Activated CD8-positive, alpha-beta memory T cell treated with anti-CD3 and anti-CD28 coated beads, Interleukin-2, amount 10 ng/mL, durations not matched to agents 7 days and 5 days (primary cell): ENCODE results near the gene UGGT1. TPM values are rescaled to one million over a fixed set of nuclear protein-coding genes. Genes with fewer than 3 reads are reported as not detected.

Experiments
- ATAC-seq: fragments of 150-1000 bp; cut with Tn5 transposase; one replicate; pipeline ENCODE4 v1.10.0; 2021; ENCODE audit warnings: moderate library complexity
- CTCF ChIA-PET: fragments of 350-600 bp; sonication (Branson Sonifier 250); formaldehyde crosslinking; loops from one replicate; lab custom pipeline; 2021; ENCODE audit warnings: antibody characterized with exemption; lab: Charles Lee
- DNase-seq: peaks from one replicate; pipeline ENCODE4 v3.0.0-alpha.2; 2020
- H3K27ac Mint-ChIP-seq: one replicate; pipeline ENCODE4 v1.8.0; 2021; ENCODE audit warnings: mild to moderate bottlenecking, mixed read lengths
- H3K27me3 Mint-ChIP-seq: one replicate; pipeline ENCODE4 v1.8.0; 2021; ENCODE audit warnings: mixed read lengths
- H3K36me3 Mint-ChIP-seq: one replicate; pipeline ENCODE4 v1.8.0; 2021; ENCODE audit warnings: mild to moderate bottlenecking, mixed read lengths
- H3K4me1 Mint-ChIP-seq: one replicate; pipeline ENCODE4 v1.8.0; 2021; ENCODE audit warnings: mixed read lengths
- H3K4me3 Mint-ChIP-seq: one replicate; pipeline ENCODE4 v1.8.0; 2021; ENCODE audit warnings: mild to moderate bottlenecking, moderate library complexity, mixed read lengths
- H3K9me3 Mint-ChIP-seq: one replicate; pipeline ENCODE4 v1.8.0; 2022; ENCODE audit warnings: low read depth, mixed read lengths
- total RNA-seq, 2 experiments: library from RNA; stranded (reverse); gene quantifications; one replicate each; pipeline ENCODE4 v1.2.3, GENCODE V29; 2021

The UGGT1 gene
- total RNA-seq, 2 experiments from 2014 or later = 56.3 to 63.4 TPM

DNA sequence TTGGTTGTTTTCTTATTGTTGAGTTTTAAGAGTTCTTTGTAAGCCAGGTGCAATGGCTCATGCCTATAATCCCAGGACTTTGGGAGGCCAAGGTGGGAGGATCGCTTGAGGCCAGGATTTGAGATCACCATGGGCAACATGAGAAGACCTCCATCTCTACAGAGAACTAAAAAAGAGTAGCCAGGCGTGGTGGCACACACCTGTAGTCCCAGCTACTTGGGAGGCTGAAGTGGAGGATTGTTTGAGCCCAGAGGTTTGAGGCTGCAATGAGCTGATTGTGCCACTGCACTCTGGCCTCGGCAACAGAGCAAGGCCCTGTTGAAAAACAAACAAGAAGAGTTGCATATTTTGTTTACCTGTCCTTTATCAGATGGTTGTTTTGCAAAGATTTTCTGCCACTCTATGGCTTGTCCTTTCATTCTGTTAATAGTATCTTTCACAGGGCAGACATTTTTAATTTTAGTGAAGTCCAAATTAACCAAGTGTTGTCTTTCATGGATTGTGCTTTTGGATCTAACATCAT, 46.2 kb downstream of the UGGT1 start:
- ATAC-seq = no peak
- no peak overlapping the region for H3K27ac Mint-ChIP-seq
- no peaks in the 10 kb centered on the region for H3K9me3 Mint-ChIP-seq
- no peaks in the 10 kb centered on the region for H3K27me3 Mint-ChIP-seq
- no peak overlapping the region for H3K4me3 Mint-ChIP-seq
- peaks cover 55% of the 10 kb centered on the region for H3K36me3 Mint-ChIP-seq
- no peaks in the 10 kb centered on the region for H3K4me1 Mint-ChIP-seq
- CTCF ChIA-PET = no interaction called here
- DNase-seq = no peak

DNA sequence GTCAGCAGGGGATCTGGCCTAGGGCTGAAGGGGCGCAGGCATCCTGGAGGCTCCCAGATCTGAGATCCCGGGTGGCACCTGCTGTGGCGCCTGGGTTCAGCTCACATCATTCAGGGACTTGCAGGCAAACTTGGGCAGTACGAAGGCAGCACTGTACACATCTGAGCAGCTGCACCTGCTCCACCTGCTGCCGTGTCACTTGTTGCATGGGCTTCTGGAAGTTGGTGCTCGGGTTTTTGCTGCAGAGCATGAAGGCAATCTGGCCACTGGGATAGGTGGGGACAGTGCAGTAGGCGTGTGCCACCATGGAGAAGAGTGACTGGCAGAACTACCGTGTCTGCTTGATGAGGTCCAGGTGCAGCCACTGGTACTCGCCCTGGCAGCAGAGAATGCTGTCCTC, 48.6 kb downstream of the UGGT1 start:
- Mint-ChIP-seq H3K4me1 (no peaks in the 10 kb centered on the region), H3K27ac (no peak overlapping the region), H3K36me3 (peaks cover 50% of the 10 kb centered on the region), H3K4me3 (no peak overlapping the region), H3K9me3 (no peaks in the 10 kb centered on the region), H3K27me3 (no peaks in the 10 kb centered on the region)
- ATAC-seq (no peak), DNase-seq (no peak)
- CTCF ChIA-PET = no interaction called here

DNA sequence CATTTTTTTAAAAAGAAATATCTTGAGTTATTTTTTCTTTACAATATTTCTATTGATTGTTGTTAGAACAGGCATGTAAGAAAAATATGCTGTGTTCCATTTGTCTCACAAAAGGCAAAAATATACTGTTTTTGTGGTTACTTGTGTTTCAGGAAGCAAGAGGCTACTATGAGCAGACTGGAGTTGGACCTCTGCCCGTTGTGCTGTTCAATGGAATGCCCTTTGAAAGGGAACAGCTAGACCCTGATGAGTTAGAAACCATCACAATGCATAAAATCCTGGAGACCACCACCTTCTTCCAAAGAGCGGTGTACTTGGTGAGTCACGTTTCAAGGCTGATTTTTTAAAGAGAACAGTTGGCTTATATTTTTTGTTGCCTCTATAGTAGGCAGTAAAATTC, 54.7 kb downstream of the UGGT1 start:
- H3K36me3 Mint-ChIP-seq = peaks cover 37% of the 10 kb centered on the region
- H3K27me3 Mint-ChIP-seq = no peaks in the 10 kb centered on the region
- ATAC-seq (no peak), DNase-seq (no peak)
- no peak overlapping the region for H3K27ac Mint-ChIP-seq
- no peaks in the 10 kb centered on the region for H3K4me1 Mint-ChIP-seq
- no peaks in the 10 kb centered on the region for H3K9me3 Mint-ChIP-seq
- CTCF ChIA-PET = no interaction called here
- no peak overlapping the region for H3K4me3 Mint-ChIP-seq

DNA sequence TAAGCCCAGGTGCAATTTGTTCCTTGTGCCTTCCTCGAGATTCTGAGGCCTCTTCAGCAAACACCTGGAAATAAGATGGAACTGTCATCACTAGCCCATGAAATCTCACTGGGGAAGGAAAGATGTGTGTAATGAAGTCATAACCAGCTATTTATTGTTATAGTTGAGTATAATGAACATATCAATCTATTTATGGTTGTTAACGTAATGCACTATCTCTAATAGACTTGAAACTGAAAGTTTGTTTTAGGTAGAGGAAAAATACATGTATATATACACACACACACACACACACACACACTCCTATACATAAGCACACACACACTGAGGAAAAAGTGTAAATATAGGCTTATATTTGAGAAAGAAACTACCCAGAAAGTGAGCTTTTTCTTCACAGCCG, 62.8 kb downstream of the UGGT1 start:
- CTCF ChIA-PET = no interaction called here
- ATAC-seq (no peak), DNase-seq (no peak)
- H3K36me3 Mint-ChIP-seq = peaks cover 44% of the 10 kb centered on the region
- H3K27ac Mint-ChIP-seq = no peak overlapping the region
- no peaks in the 10 kb centered on the region for H3K27me3 Mint-ChIP-seq
- no peaks in the 10 kb centered on the region for H3K4me1 Mint-ChIP-seq
- no peak overlapping the region for H3K4me3 Mint-ChIP-seq
- no peaks in the 10 kb centered on the region for H3K9me3 Mint-ChIP-seq

DNA sequence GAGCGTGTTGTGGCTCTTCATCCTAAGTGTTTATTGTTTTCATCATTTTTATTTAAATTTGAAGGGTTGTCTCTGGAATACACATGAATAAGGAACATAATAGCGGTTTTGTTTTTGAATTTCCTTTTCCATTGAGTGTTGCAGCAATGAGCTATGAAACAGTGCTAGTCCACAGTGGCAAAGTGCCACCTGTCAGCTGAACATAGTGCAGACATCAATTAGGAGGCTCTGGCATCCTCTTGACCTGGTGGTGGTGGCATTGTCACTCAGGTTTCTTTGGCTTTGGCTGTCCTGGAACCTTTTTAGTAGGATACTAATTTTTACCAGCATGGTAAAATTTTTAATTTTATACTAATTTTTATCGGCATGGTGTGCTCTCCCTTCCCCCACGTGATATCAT, 63.2 kb downstream of the UGGT1 start:
- Mint-ChIP-seq H3K4me1 (no peaks in the 10 kb centered on the region), H3K27me3 (no peaks in the 10 kb centered on the region), H3K4me3 (no peak overlapping the region), H3K27ac (no peak overlapping the region), H3K9me3 (no peaks in the 10 kb centered on the region), H3K36me3 (peaks cover 44% of the 10 kb centered on the region)
- no peak for DNase-seq
- CTCF ChIA-PET = no interaction called here
- no peak for ATAC-seq

DNA sequence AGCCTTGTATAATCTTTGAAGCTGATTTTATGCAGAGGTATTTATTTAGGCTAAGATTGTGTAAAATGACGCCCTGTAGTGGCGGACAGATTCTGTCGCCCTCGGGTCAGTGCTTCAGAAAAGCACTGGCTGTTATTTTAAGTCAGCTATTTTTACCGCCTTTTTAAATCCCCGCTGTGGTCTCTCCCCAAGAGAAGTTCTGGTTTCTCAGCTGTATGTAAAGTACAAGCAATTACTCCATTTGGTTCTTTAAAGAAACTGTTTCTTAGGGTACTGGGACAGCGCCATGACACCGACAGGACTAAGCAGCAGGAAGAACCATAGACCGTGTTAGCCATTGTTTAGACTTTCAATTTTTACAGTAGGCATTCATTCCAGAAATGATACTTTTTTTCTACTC, 65.0 kb downstream of the UGGT1 start:
- no peak for DNase-seq
- Mint-ChIP-seq H3K27me3 (no peaks in the 10 kb centered on the region), H3K36me3 (peaks cover 52% of the 10 kb centered on the region), H3K4me1 (no peaks in the 10 kb centered on the region), H3K4me3 (no peak overlapping the region), H3K27ac (no peak overlapping the region), H3K9me3 (no peaks in the 10 kb centered on the region)
- CTCF ChIA-PET = no interaction called here
- ATAC-seq = no peak

DNA sequence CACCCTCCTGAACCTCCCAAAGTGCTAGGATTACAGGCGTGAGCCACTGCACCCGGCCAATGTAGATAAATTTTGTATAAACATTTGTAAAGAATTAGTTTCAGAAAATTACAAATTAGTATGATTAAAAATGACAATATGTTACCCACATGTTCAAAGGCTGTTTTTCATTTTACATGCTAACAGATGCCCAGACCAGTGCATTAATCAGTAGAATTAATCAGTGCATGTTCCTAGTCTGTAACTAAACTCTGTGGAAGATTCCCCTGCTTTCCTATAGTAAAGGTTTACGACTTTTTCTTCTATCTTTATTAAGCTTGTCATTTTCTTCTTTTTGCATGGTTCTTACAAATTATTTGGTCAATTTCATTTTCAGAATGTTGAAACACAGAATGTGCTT, 65.8 kb downstream of the UGGT1 start:
- DNase-seq (no peak), ATAC-seq (no peak)
- Mint-ChIP-seq H3K4me3 (no peak overlapping the region), H3K27ac (no peak overlapping the region), H3K4me1 (no peaks in the 10 kb centered on the region), H3K9me3 (no peaks in the 10 kb centered on the region), H3K27me3 (no peaks in the 10 kb centered on the region), H3K36me3 (peaks cover 53% of the 10 kb centered on the region)
- CTCF ChIA-PET = no interaction called here

DNA sequence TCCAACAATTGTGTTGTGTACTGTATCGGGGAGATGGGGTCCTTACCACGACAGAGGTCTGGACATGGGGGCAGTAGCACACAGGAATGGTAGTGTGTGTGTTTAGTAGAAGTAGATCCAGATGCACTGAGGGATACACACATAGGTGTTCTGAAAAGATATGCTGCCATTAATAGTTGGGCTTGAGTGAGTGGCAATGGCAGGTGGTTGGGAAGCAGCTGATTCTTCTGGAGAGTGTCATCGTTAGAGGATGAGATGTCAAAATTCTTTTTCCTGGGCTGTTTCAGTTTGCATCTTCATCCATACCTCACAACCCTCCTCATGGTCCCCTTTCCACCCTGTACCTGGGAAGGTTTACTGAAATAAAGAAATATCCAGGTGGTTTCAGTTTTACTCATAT, 66.6 kb downstream of the UGGT1 start:
- no peaks in the 10 kb centered on the region for H3K9me3 Mint-ChIP-seq
- ATAC-seq (no peak), DNase-seq (no peak)
- CTCF ChIA-PET = no interaction called here
- H3K4me3 Mint-ChIP-seq = no peak overlapping the region
- no peaks in the 10 kb centered on the region for H3K27me3 Mint-ChIP-seq
- H3K36me3 Mint-ChIP-seq = peaks cover 57% of the 10 kb centered on the region
- H3K4me1 Mint-ChIP-seq = no peaks in the 10 kb centered on the region
- H3K27ac Mint-ChIP-seq = no peak overlapping the region

DNA sequence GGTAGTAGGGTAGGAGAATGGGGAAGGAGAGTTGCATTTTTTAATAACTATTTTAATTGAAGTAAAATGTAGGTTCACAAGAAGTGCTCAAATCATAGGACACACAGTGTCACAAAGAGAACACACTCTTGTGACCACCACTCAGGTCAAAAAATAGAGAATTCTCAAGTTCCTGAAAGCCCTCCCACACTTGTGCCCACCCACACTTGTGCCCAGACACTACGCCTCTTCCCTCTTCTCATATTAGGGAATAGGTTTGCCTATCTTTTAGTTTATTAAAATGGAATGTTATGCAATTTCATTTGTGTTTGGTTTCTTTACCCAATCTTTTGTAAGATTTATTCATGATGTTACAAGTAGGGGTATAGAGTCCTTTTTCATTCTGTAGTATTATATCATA, 67.2 kb downstream of the UGGT1 start:
- CTCF ChIA-PET = no interaction called here
- Mint-ChIP-seq H3K36me3 (peaks cover 60% of the 10 kb centered on the region), H3K4me3 (no peak overlapping the region), H3K9me3 (no peaks in the 10 kb centered on the region), H3K4me1 (no peaks in the 10 kb centered on the region), H3K27ac (no peak overlapping the region), H3K27me3 (no peaks in the 10 kb centered on the region)
- DNase-seq (no peak), ATAC-seq (no peak)

DNA sequence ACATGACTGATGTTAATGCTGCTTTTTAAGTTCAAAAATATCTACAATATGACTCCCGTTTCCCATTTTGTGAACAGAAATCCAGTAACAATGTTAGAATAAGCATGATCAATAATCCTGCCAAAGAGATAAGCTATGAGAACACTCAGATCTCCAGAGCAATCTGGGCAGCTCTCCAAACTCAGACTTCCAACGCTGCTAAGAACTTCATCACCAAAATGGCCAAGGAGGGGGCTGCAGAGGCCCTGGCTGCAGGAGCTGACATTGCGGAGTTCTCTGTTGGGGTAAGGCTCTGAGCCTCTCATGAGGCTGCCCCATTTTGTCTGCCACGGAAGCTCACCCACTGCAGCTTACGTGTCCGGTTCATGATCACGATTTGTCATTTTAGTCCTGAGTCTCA, 68.4 kb downstream of the UGGT1 start:
- no peak overlapping the region for H3K4me3 Mint-ChIP-seq
- no peaks in the 10 kb centered on the region for H3K27me3 Mint-ChIP-seq
- CTCF ChIA-PET = no interaction called here
- H3K27ac Mint-ChIP-seq = no peak overlapping the region
- no peaks in the 10 kb centered on the region for H3K9me3 Mint-ChIP-seq
- peaks cover 56% of the 10 kb centered on the region for H3K36me3 Mint-ChIP-seq
- ATAC-seq = no peak
- no peaks in the 10 kb centered on the region for H3K4me1 Mint-ChIP-seq
- DNase-seq = no peak

DNA sequence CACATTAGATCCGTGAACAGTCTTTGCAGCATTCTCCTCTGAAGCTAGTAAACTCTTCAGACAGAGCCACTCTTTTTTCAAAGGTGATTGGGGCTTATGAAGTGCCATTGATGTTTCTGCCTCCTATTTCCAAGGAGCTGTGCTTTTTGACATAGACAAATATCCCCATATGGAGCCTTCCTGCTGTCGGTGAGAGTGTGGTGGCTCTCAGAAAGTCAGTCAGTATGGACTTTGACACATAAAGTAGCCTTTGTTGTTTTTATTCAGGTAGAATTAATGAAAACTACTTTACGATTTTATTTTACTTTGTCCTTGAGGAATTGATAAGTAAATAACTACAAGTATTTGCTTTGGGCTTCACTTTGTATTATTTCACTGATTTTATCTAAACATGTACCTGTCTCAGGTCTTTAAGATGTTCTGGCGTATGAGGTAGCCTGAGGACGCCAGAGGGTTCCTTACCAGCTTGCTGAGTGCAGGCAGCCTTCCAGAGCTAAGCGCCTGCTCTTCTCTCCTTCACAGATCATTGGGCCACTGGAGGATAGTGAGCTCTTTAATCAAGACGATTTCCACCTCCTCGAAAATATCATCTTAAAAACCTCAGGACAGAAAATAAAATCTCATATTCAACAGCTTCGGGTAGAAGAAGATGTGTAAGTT, 69.7 kb downstream of the UGGT1 start:
- Mint-ChIP-seq H3K4me3 (no peak overlapping the region), H3K27me3 (no peaks in the 10 kb centered on the region), H3K36me3 (peaks cover 54% of the 10 kb centered on the region), H3K9me3 (no peaks in the 10 kb centered on the region), H3K27ac (no peak overlapping the region), H3K4me1 (no peaks in the 10 kb centered on the region)
- DNase-seq (no peak), ATAC-seq (no peak)
- CTCF ChIA-PET = interaction anchor here (1.0 kb wide), 1 partner anchor 12 kb away, joined by 3 read pairs; no protein-coding TSS in a partner anchor

DNA sequence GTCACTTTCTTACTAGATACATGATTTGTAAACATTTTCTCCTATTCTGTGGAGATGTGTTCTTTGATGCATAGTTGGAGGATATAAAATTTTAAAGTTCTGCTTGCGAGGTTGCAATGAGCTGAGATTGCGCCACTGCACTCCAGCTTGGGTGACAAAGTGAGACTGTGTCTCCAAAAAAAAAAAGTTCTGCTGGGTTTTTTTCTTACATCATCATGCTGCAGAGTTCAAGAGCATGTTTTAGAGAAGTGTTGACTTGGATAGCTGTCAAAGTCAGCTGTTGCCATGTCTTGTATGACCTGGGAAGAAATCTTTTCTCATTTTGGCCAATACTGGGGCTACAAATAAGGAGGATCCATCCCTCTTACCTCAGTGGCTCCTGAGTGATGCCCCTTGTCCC, 71.3 kb downstream of the UGGT1 start:
- H3K4me3 Mint-ChIP-seq = no peak overlapping the region
- DNase-seq (no peak), ATAC-seq (no peak)
- H3K27me3 Mint-ChIP-seq = no peaks in the 10 kb centered on the region
- CTCF ChIA-PET = interaction anchor here (1.5 kb wide), 1 partner anchor 9 kb away, joined by 6 read pairs; no protein-coding TSS in a partner anchor
- H3K9me3 Mint-ChIP-seq = no peaks in the 10 kb centered on the region
- H3K36me3 Mint-ChIP-seq = peaks cover 56% of the 10 kb centered on the region
- peaks cover 1% of the 10 kb centered on the region for H3K4me1 Mint-ChIP-seq
- H3K27ac Mint-ChIP-seq = no peak overlapping the region

DNA sequence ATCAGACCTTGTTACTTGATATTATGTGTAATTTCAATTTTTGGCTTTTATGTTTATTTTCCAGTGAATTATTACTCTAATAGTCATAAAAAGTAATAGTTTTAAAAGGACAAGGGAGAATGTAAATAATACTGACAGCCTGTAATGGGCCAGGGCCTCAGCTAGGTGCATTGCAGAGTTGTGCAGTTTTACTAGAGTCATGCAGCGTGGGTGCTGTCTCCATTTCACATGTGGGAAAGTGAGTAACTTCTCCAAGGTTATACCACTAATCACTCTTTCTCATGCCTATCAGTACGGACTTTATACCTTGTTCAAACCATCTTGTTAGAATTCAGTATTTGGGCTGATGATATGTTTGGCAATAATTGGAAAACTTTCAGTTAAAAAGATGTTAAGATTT, 73.3 kb downstream of the UGGT1 start:
- Mint-ChIP-seq H3K36me3 (peaks cover 49% of the 10 kb centered on the region), H3K4me1 (peaks cover 14% of the 10 kb centered on the region), H3K27ac (no peak overlapping the region), H3K27me3 (no peaks in the 10 kb centered on the region), H3K4me3 (no peak overlapping the region), H3K9me3 (no peaks in the 10 kb centered on the region)
- ATAC-seq = no peak
- DNase-seq = no peak
- CTCF ChIA-PET = interaction anchor here (0.6 kb wide), 1 partner anchor 29 kb away, joined by 3 read pairs; no protein-coding TSS in a partner anchor

DNA sequence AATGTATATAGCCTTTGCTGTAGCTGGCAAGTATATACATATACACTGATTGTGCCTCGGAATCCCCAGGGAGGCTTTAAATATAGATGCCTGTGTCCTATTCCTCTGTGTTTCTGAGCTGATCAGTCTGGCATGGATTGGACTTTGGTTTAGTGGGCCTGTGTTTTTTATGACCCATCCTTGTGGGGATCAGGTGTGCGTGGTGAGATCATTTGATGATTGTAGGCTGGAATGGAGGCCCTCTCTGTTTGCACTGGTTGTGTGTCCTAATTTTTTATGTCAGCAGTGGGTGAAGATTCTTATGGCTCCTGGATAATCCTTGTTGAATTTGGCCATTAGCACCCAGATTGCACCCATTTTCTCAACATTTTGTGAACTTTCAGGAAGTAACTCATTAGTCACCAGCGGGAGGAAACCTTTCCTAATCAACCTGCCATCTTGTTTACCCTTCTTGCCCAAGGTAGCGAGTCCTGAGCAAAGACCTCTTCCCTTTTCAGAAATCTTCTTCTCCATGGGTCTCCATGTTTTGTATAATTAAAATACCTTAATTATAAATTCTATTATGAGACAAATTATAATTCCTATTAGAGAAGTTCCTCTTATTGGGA, 75.8 kb downstream of the UGGT1 start:
- Mint-ChIP-seq H3K4me3 (no peak overlapping the region), H3K4me1 (peaks cover 14% of the 10 kb centered on the region), H3K9me3 (no peaks in the 10 kb centered on the region), H3K27me3 (no peaks in the 10 kb centered on the region), H3K27ac (no peak overlapping the region), H3K36me3 (peaks cover 41% of the 10 kb centered on the region)
- CTCF ChIA-PET = no interaction called here
- no peak for ATAC-seq
- DNase-seq = no peak
